H1 (cell line): ENCODE measurements around the gene MEA1. TPM values are rescaled to one million over a fixed set of nuclear protein-coding genes. Genes with fewer than 3 reads are reported as not detected.

Experiments used
- CTCF ChIA-PET: fragments of 300-600 bp; sonication (Branson Sonifier 250); formaldehyde crosslinking; loops from one replicate; lab custom pipeline; 2021; ENCODE audit not compliant: partially characterized antibody; lab: Charles Lee
- POLR2A ChIA-PET: fragments of 300-600 bp; sonication (Branson Sonifier 250); formaldehyde crosslinking; loops from one replicate; lab custom pipeline; 2021; ENCODE audit warnings: inconsistent platforms; ENCODE audit not compliant: partially characterized antibody; lab: Charles Lee
- DNase-seq, 2 experiments: peaks; one replicate each; pipeline versions ENCODE4 v3.0.0 to v3.0.0-alpha.2; 2010 to 2022; ENCODE audit warnings: low spot score in 2 of 2, low read depth in 1 of 2, mixed read lengths in 1 of 2
- FAIRE-seq: peaks from 2 replicates; lab custom pipeline; 2011; peaks lifted over from hg19 to GRCh38; lab: Jason Lieb, UNC
- H2AFZ ChIP-seq: 2 replicates; pipeline ENCODE4 v1.8.1; 2012; ENCODE audit warnings: low read length, inconsistent platforms
- H2AK5ac ChIP-seq: 2 replicates; pipeline ENCODE4 v1.6.1; 2013; ENCODE audit warnings: low read depth, low read length
- H2BK120ac ChIP-seq: replicated peaks from 2 replicates; pipeline ENCODE3; 2013; ENCODE audit warnings: low read depth, low read length, inconsistent platforms
- H2BK12ac ChIP-seq: 2 replicates; pipeline ENCODE4 v1.6.1; 2013; ENCODE audit warnings: low read depth, low read length
- H2BK15ac ChIP-seq: 2 replicates; pipeline ENCODE4 v1.6.1; 2013; ENCODE audit warnings: low read length
- H2BK20ac ChIP-seq: 2 replicates; pipeline ENCODE4 v1.6.1; 2013; ENCODE audit warnings: low read length
- H2BK5ac ChIP-seq: 2 replicates; pipeline ENCODE4 v1.6.1; 2013; ENCODE audit warnings: low read depth, low read length
- H3K14ac ChIP-seq: 2 replicates; pipeline ENCODE4 v1.6.1; 2013; ENCODE audit warnings: inconsistent platforms; ENCODE audit not compliant: insufficient read length
- H3K18ac ChIP-seq: 2 replicates; pipeline ENCODE4 v1.6.1; 2013; ENCODE audit warnings: low read length; ENCODE audit errors: extremely low read depth
- H3K23ac ChIP-seq: 2 replicates; pipeline ENCODE4 v1.6.1; 2013; ENCODE audit warnings: inconsistent platforms; ENCODE audit not compliant: insufficient read length
- H3K23me2 ChIP-seq: 2 replicates; pipeline ENCODE4 v1.6.1; 2013; ENCODE audit warnings: low read depth, low read length
- H3K27ac ChIP-seq: 2 replicates; pipeline ENCODE4 v1.6.1; 2011; ENCODE audit warnings: low read depth, low read length, inconsistent platforms
- H3K27me3 ChIP-seq, 4 experiments: replicated peaks in 1 of 4; 1 replicate in 1 of 4; 2 replicates in 3 of 4; pipeline versions ENCODE4 v1.6.1 to v1.8.1; 2011 to 2013; ENCODE audit warnings: low read length in 3 of 4, mild to moderate bottlenecking in 3 of 4, inconsistent platforms in 2 of 4, mixed read lengths in 2 of 4, moderate library complexity in 1 of 4; ENCODE audit not compliant: control insufficient read depth in 3 of 4, insufficient read depth in 3 of 4; ENCODE audit errors: extremely low read depth in 1 of 4
- H3K36me3 ChIP-seq, 4 experiments: 2 replicates each; pipeline versions ENCODE4 v1.6.1 to v1.8.1; 2011 to 2013; ENCODE audit warnings: mild to moderate bottlenecking in 4 of 4, low read length in 3 of 4, moderate library complexity in 2 of 4, control low read depth in 1 of 4, inconsistent platforms in 1 of 4; ENCODE audit not compliant: insufficient read depth in 4 of 4, control insufficient read depth in 2 of 4
- H3K4ac ChIP-seq: replicated peaks from 2 replicates; pipeline ENCODE3; 2013; ENCODE audit warnings: low read length, low read depth, mixed read lengths, inconsistent platforms; ENCODE audit not compliant: insufficient read length
- H3K4me1 ChIP-seq, 4 experiments: replicated peaks in 1 of 4; 1 replicate in 1 of 4; 2 replicates in 3 of 4; pipeline versions ENCODE4 v1.6.1 to v1.8.1; 2011 to 2013; ENCODE audit warnings: low read length in 3 of 4, inconsistent platforms in 2 of 4, mixed read lengths in 1 of 4; ENCODE audit not compliant: insufficient read depth in 4 of 4, control insufficient read depth in 3 of 4
- H3K4me2 ChIP-seq, 2 experiments: 2 replicates each; pipeline versions ENCODE4 v1.6.1 to v1.8.1; 2011 to 2013; ENCODE audit warnings: low read depth in 2 of 2, low read length in 2 of 2, control low read depth in 1 of 2, inconsistent platforms in 1 of 2, mild to moderate bottlenecking in 1 of 2; ENCODE audit not compliant: insufficient read depth in 1 of 2
- H3K4me3 ChIP-seq, 4 experiments: fragments of 200-600, 300-600 bp in 1 of 4; sonication (generic), shearing (Covaris generic), sonication (Bioruptor Twin) in 1 of 4; 2 replicates each; pipeline versions ENCODE4 v1.5.1 to v1.8.1; 2011 to 2016; ENCODE audit warnings: low read length in 4 of 4, low read depth in 3 of 4, control low read depth in 2 of 4, inconsistent platforms in 2 of 4, mild to moderate bottlenecking in 2 of 4, mixed read lengths in 1 of 4, moderate library complexity in 1 of 4; ENCODE audit not compliant: insufficient read depth in 2 of 4; ENCODE audit errors: extremely low read depth in 1 of 4
- H3K56ac ChIP-seq: replicated peaks from 2 replicates; pipeline ENCODE3; 2013; ENCODE audit warnings: low read depth, mild to moderate bottlenecking, mixed read lengths, low read length, inconsistent platforms; ENCODE audit not compliant: insufficient read length
- H3K79me1 ChIP-seq: 2 replicates; pipeline ENCODE4 v1.6.1; 2013; ENCODE audit warnings: low read depth, low read length, control low read depth
- H3K79me2 ChIP-seq, 2 experiments: 2 replicates each; pipeline versions ENCODE4 v1.6.1 to v1.8.1; 2012 to 2013; ENCODE audit warnings: low read length in 2 of 2, mild to moderate bottlenecking in 2 of 2, inconsistent platforms in 1 of 2; ENCODE audit not compliant: insufficient read depth in 2 of 2, control insufficient read depth in 1 of 2
- H3K9ac ChIP-seq, 4 experiments: replicated peaks in 1 of 4; 1 replicate in 1 of 4; 2 replicates in 3 of 4; pipeline versions ENCODE4 v1.6.1 to v1.8.1; 2011 to 2013; ENCODE audit warnings: low read depth in 3 of 4, low read length in 3 of 4, control low read depth in 2 of 4, mild to moderate bottlenecking in 2 of 4, moderate library complexity in 2 of 4, inconsistent platforms in 1 of 4; ENCODE audit errors: extremely low read depth in 1 of 4
- H3K9me3 ChIP-seq, 2 experiments: 2 replicates each; pipeline versions ENCODE4 v1.6.1 to v1.8.1; 2012 to 2013; ENCODE audit warnings: mild to moderate bottlenecking in 2 of 2, moderate library complexity in 2 of 2, control low read depth in 1 of 2, inconsistent platforms in 1 of 2, low read depth in 1 of 2, low read length in 1 of 2, mixed read lengths in 1 of 2; ENCODE audit not compliant: insufficient read depth in 2 of 2
- H4K20me1 ChIP-seq, 2 experiments: replicated peaks in 1 of 2; 2 replicates each; pipeline versions ENCODE3 to v1.8.1; 2011 to 2013; ENCODE audit warnings: inconsistent platforms in 2 of 2, low read length in 2 of 2, mild to moderate bottlenecking in 1 of 2; ENCODE audit not compliant: insufficient read depth in 2 of 2, control insufficient read depth in 1 of 2
- H4K5ac ChIP-seq: 2 replicates; pipeline ENCODE4 v1.6.1; 2013; ENCODE audit warnings: low read length, low read depth, mixed read lengths, inconsistent platforms; ENCODE audit not compliant: insufficient read length
- H4K8ac ChIP-seq: 2 replicates; pipeline ENCODE4 v1.8.0; 2013; ENCODE audit warnings: mild to moderate bottlenecking, moderate library complexity, low read length, inconsistent platforms; ENCODE audit not compliant: insufficient read depth; ENCODE audit errors: extremely low read depth
- H4K91ac ChIP-seq: replicated peaks from 2 replicates; pipeline ENCODE3; 2013; ENCODE audit warnings: low read length, mixed read lengths, inconsistent platforms; ENCODE audit not compliant: insufficient read length
- ASH2L ChIP-seq: fragments of 200-600, 300-600 bp; sonication (generic); IDR thresholded peaks from one replicate; pipeline ENCODE4 v1.7.1; 2017; ENCODE audit warnings: low read length
- CTBP2 ChIP-seq: IDR thresholded peaks from 2 replicates; pipeline ENCODE4 v1.7.0; 2011; ENCODE audit warnings: borderline replicate concordance, mild to moderate bottlenecking, moderate library complexity, mixed read lengths, low read length; ENCODE audit not compliant: insufficient read depth, insufficient read length
- E2F6 ChIP-seq: IDR thresholded peaks from 2 replicates; pipeline ENCODE4 v1.6.1; 2012; ENCODE audit warnings: inconsistent platforms
- FOSL1 ChIP-seq: IDR thresholded peaks from 2 replicates; pipeline ENCODE4 v1.6.1; 2011; ENCODE audit warnings: mild to moderate bottlenecking, low read depth, low read length, moderate library complexity; ENCODE audit not compliant: insufficient read depth
- HDAC6 ChIP-seq: IDR thresholded peaks from one replicate; pipeline ENCODE4 v1.7.1; 2012; ENCODE audit warnings: low read depth, mild to moderate bottlenecking, inconsistent platforms, low read length, moderate library complexity
- PHF8 ChIP-seq: fragments of 200-600 bp; sonication (generic); conservative IDR thresholded peaks from 2 replicates; pipeline ENCODE4 v1.7.1; 2012; ENCODE audit warnings: low read depth, mild to moderate bottlenecking, inconsistent platforms, low read length, moderate library complexity
- POLR2A ChIP-seq, 2 experiments: IDR thresholded peaks; 1 replicate in 1 of 2; 2 replicates in 1 of 2; pipeline ENCODE4 v1.6.1; 2011; ENCODE audit warnings: low read depth in 2 of 2, low read length in 2 of 2, mild to moderate bottlenecking in 2 of 2; ENCODE audit errors: control extremely low read depth in 1 of 2
- POU5F1 ChIP-seq: IDR thresholded peaks from 2 replicates; pipeline ENCODE4 v1.6.1; 2011; ENCODE audit warnings: low read depth, mild to moderate bottlenecking, low read length, moderate library complexity
- RAD21 ChIP-seq, 2 experiments: IDR thresholded peaks in 1 of 2; conservative IDR thresholded peaks in 1 of 2; 2 replicates each; pipeline ENCODE4 v1.6.1; 2011; ENCODE audit warnings: low read depth in 2 of 2, low read length in 2 of 2, improper control_type of control experiment in 1 of 2, inconsistent platforms in 1 of 2, mild to moderate bottlenecking in 1 of 2, moderate library complexity in 1 of 2
- SAP30 ChIP-seq: fragments of 300-600 bp; sonication (generic); IDR thresholded peaks from 2 replicates; pipeline ENCODE4 v1.7.1; 2012; ENCODE audit warnings: low read length, moderate library complexity, mild to moderate bottlenecking, inconsistent platforms; ENCODE audit not compliant: insufficient read depth, insufficient replicate concordance
- SIN3A ChIP-seq, 2 experiments: IDR thresholded peaks in 1 of 2; conservative IDR thresholded peaks in 1 of 2; 2 replicates each; pipeline ENCODE4 v1.6.1; 2011 to 2012; ENCODE audit warnings: low read length in 2 of 2, improper control_type of control experiment in 1 of 2, low read depth in 1 of 2, mild to moderate bottlenecking in 1 of 2
- WGBS, 2 experiments: shearing (Covaris generic) in 1 of 2; methylation state at CpG; one replicate each; pipeline versions ENCODE4 v1.1.6 to v1.1.7; 2013 to 2015; ENCODE audit warnings: low lambda C conversion rate in 2 of 2, mixed read lengths in 2 of 2, inconsistent platforms in 1 of 2, low coverage in 1 of 2, missing lambda C conversion rate in 1 of 2; ENCODE audit not compliant: insufficient replicate concordance in 2 of 2, insufficient coverage in 1 of 2, insufficient read length in 1 of 2; ENCODE audit errors: extremely low coverage in 1 of 2, missing lambda C conversion rate in 1 of 2; 5-methylcytosine and 5-hydroxymethylcytosine counted together
- polyA plus RNA-seq, 7 experiments: library from polyadenylated mRNA; depleted of rRNA in 3 of 7; stranded (reverse) in 5 of 7; unstranded in 2 of 7; fragments of >200 nt in 5 of 7; fragments of 200-250 nt in 2 of 7; gene quantifications; 1 replicate in 5 of 7; 2 replicates in 1 of 7; 4 replicates in 1 of 7; pipeline versions ENCODE4 v1.2.1 to v1.2.3, GENCODE V29; 2011 to 2013; ENCODE audit warnings: missing spikeins in 2 of 7, mixed read lengths in 2 of 7
- total RNA-seq: library from RNA; stranded (reverse); fragmentation: NEBNext Ultra II Directional; extraction: Animal tissue kit (Norgen Biotek cat#: 25700); gene quantifications from 2 replicates; pipeline ENCODE4 v1.2.1, GENCODE V29; 2021

MEA1 gene
- total and polyA plus RNA-seq, 2 of the 8 experiments (the other 6 are each of a cell fraction or from before 2014, with no cell fraction given): 94.2 to 96.4 TPM

- peaks cover 0 to 45% of the 10 kb centered on the region in 2 experiments; a peak in 3 of 4 replicates for H3K79me2 ChIP-seq
- no peak overlapping the region for H2BK12ac ChIP-seq
- H3K56ac ChIP-seq: no peak overlapping the region
- H4K91ac ChIP-seq: no peak overlapping the region
- 36% methylated on average over 3 of the region's 5 CpGs; no CpG with 5 or more reads in 1 of the 2 experiments for WGBS, 2 experiments
- H3K4me1 ChIP-seq: peaks cover 0 to 5% (median 1%) of the 10 kb centered on the region in 4 experiments; a peak in 4 of 7 replicates
- H3K4me2 ChIP-seq: peak overlapping the region; percentile 45 to 89
- ChIA-PET POLR2A (interaction anchor here (0.7 to 27.9 kb wide), 17 partner anchors 10 to 226 kb away, joined by 3 to 584 read pairs (median 5); partner anchors contain the start of genes CUL7, KLC4, MRPL2 and PEX6), CTCF (interaction anchor here (0.7 to 5.6 kb wide), 9 partner anchors 8 to 145 kb away, joined by 3 to 33 read pairs (median 3); no protein-coding TSS in a partner anchor)
- no peak overlapping the region for H3K4ac ChIP-seq
- peak overlapping the region in 3 of 4 experiments; percentile 39 to 91 (median 90); a peak in 4 of 7 replicates for H3K9ac ChIP-seq
- peak overlapping the region; percentile 21; the same call in 1 of the 2 replicates for H3K27ac ChIP-seq
- peak overlapping the region; percentile 85 for H2BK5ac ChIP-seq
- no peak overlapping the region for H3K18ac ChIP-seq
- H3K4me3 ChIP-seq: peak overlapping the region; percentile 93 to 99 (median 96); a peak in 7 of 8 replicates
- no peak overlapping the region for H2AFZ ChIP-seq
- peak overlapping the region; percentile 74 for H4K5ac ChIP-seq
- H3K23ac ChIP-seq: no peak overlapping the region
- peak overlapping the region; percentile 12; the same call in 1 of the 2 replicates for H2BK15ac ChIP-seq
- H4K8ac ChIP-seq: no peak overlapping the region; the same call in 1 of the 2 replicates
- no peaks in the 10 kb centered on the region for H3K27me3 ChIP-seq
- peaks cover 6% of the 10 kb centered on the region; the same call in 1 of the 2 replicates for H3K23me2 ChIP-seq
- H3K14ac ChIP-seq: no peak overlapping the region
- H2BK120ac ChIP-seq: no peak overlapping the region
- DNase-seq (peak in 1 of 2 experiments; percentile 61), FAIRE-seq (no peak)
- H3K9me3 ChIP-seq: no peaks in the 10 kb centered on the region
- H3K79me1 ChIP-seq: peaks cover 9% of the 10 kb centered on the region; the same call in 1 of the 2 replicates
- peaks cover 0 to 2% of the 10 kb centered on the region in 2 experiments for H4K20me1 ChIP-seq
- H2BK20ac ChIP-seq: 0 out of 2 replicates have a peak overlapping the region, but pooled peaks have one; percentile 21
- H3K36me3 ChIP-seq: peaks cover 17 to 42% (median 30%) of the 10 kb centered on the region in 4 experiments
- H2AK5ac ChIP-seq: no peak overlapping the region
- TF ChIP-seq HDAC6: no peak
- TF ChIP-seq FOSL1: no peak
- TF ChIP-seq SIN3A (conservative IDR thresholded peaks at IDR 0.05 in 1 of 2, IDR thresholded peaks at IDR 0.05 in 1 of 2; ENCODE audit: low read depth in 1 of 2, low read length in 2 of 2): 0 out of 4 replicates have a peak, but pooled peaks of 1 of the 2 experiments have one; percentile 66
- TF ChIP-seq POLR2A (IDR thresholded peaks at IDR 0.05; ENCODE audit: control extremely low read depth in 1 of 2, low read depth in 2 of 2, low read length in 2 of 2): no peak
- TF ChIP-seq SAP30: peak; percentile 32
- no peak for TF ChIP-seq RAD21 (IDR thresholded peaks at IDR 0.05 in 1 of 2, conservative IDR thresholded peaks at IDR 0.05 in 1 of 2; ENCODE audit: low read depth in 2 of 2, low read length in 2 of 2)
- TF ChIP-seq CTBP2: no peak
- TF ChIP-seq ASH2L: no peak
- TF ChIP-seq E2F6: no peak
- TF ChIP-seq POU5F1: no peak
- no peak for TF ChIP-seq PHF8
Measured at GRCh38 chr6:43020847-43021246, 7.1 kb upstream of the MEA1 start.
